Measurements from ENCODE around the gene SEPTIN5.
A peak's percentile ranks its signal among the peaks of the same experiment; 100 is the strongest.
"Not testable (repeated sequence)": the region's sequence is repeated elsewhere in the genome, so short reads cannot be mapped to it uniquely, and the experiment has no call there.

The SEPTIN5 gene

GRCh38 chr22:19694696-19695095, 19.6 kb upstream of the SEPTIN5 start:
- Histone ChIP-seq H3K9me3 (ENCODE audit: insufficient read depth, low read depth, low read length) (no peaks in the 10 kb centered on the region), H3K4me2 (ENCODE audit: low read length) (no peak overlapping the region), H3K79me1 (ENCODE audit: low read length) (no peaks in the 10 kb centered on the region), H3K23ac (ENCODE audit: low read length) (no peak overlapping the region), H3K4me3 (ENCODE audit: low read depth, low read length) (no peak overlapping the region), H3K27me3 (ENCODE audit: insufficient read depth, low read length) (no peaks in the 10 kb centered on the region), H4K12ac (ENCODE audit: low read depth, low read length) (no peak overlapping the region), H3K9ac (ENCODE audit: low read length) (no peak overlapping the region), H2AFZ (ENCODE audit: insufficient read depth, low read length, poor library complexity) (no peak overlapping the region), H3K14ac (ENCODE audit: low read length) (no peak overlapping the region), H2BK120ac (ENCODE audit: insufficient read depth, low read length, poor library complexity) (no peak overlapping the region), H3K36me3 (ENCODE audit: control insufficient read depth in 1 of 2, insufficient read depth in 2 of 2, low read length in 2 of 2) (no peaks in the 10 kb centered on the region), H3K79me2 (ENCODE audit: control insufficient read depth, insufficient read depth, low read length, poor library complexity) (no peaks in the 10 kb centered on the region), H4K91ac (ENCODE audit: low read depth, low read length) (no peak overlapping the region), H3K4ac (ENCODE audit: low read depth, low read length) (no peak overlapping the region), H3K18ac (ENCODE audit: low read length) (no peak overlapping the region), H2BK5ac (ENCODE audit: low read depth, low read length, poor library complexity) (no peak overlapping the region), H2BK12ac (ENCODE audit: low read length) (no peak overlapping the region), H4K8ac (ENCODE audit: low read depth, low read length) (no peak overlapping the region), H3K27ac (ENCODE audit: low read depth, low read length) (no peak overlapping the region), H2AK5ac (ENCODE audit: low read length) (no peak overlapping the region), H3K4me1 (ENCODE audit: control insufficient read depth in 1 of 2, insufficient read depth in 2 of 2, low read length in 2 of 2) (peaks cover 0 to 4% of the 10 kb centered on the region in 2 experiments)
- DNase-seq: peak; percentile 83 to 96
- WGBS (ENCODE audit: extremely low coverage, insufficient coverage, insufficient read length): no CpG with 5 or more reads among the region's 13 CpGs

- no peak overlapping the region for H3K4ac ChIP-seq (ENCODE audit: low read depth, low read length)
- peak; percentile 48 to 63 for DNase-seq
- no peaks in the 10 kb centered on the region for H3K27me3 ChIP-seq (ENCODE audit: insufficient read depth, low read length)
- peaks cover 0 to 2% of the 10 kb centered on the region in 2 experiments for H3K4me1 ChIP-seq (ENCODE audit: control insufficient read depth in 1 of 2, insufficient read depth in 2 of 2, low read length in 2 of 2)
- no peak overlapping the region for H3K4me2 ChIP-seq (ENCODE audit: low read length)
- H2AFZ ChIP-seq (ENCODE audit: insufficient read depth, low read length, poor library complexity): no peak overlapping the region
- no peak overlapping the region for H3K27ac ChIP-seq (ENCODE audit: low read depth, low read length)
- no peak overlapping the region for H3K18ac ChIP-seq (ENCODE audit: low read length)
- no peaks in the 10 kb centered on the region for H3K79me1 ChIP-seq (ENCODE audit: low read length)
- H2AK5ac ChIP-seq (ENCODE audit: low read length): no peak overlapping the region
- H3K23ac ChIP-seq (ENCODE audit: low read length): no peak overlapping the region
- no peak overlapping the region for H4K91ac ChIP-seq (ENCODE audit: low read depth, low read length)
- WGBS (ENCODE audit: extremely low coverage, insufficient coverage, insufficient read length): no CpG with 5 or more reads among the region's 2 CpGs
- no peaks in the 10 kb centered on the region for H3K36me3 ChIP-seq (ENCODE audit: control insufficient read depth in 1 of 2, insufficient read depth in 2 of 2, low read length in 2 of 2)
- no peak overlapping the region for H3K14ac ChIP-seq (ENCODE audit: low read length)
- no peaks in the 10 kb centered on the region for H3K9me3 ChIP-seq (ENCODE audit: insufficient read depth, low read depth, low read length)
- H3K4me3 ChIP-seq (ENCODE audit: low read depth, low read length): no peak overlapping the region
- H4K12ac ChIP-seq (ENCODE audit: low read depth, low read length): no peak overlapping the region
- no peak overlapping the region for H2BK5ac ChIP-seq (ENCODE audit: low read depth, low read length, poor library complexity)
- no peak overlapping the region for H3K9ac ChIP-seq (ENCODE audit: low read length)
- H2BK120ac ChIP-seq (ENCODE audit: insufficient read depth, low read length, poor library complexity): no peak overlapping the region
- H4K8ac ChIP-seq (ENCODE audit: low read depth, low read length): no peak overlapping the region
- H3K79me2 ChIP-seq (ENCODE audit: control insufficient read depth, insufficient read depth, low read length, poor library complexity): no peaks in the 10 kb centered on the region
- H2BK12ac ChIP-seq (ENCODE audit: low read length): no peak overlapping the region
These were observed 17.6 kb upstream of the SEPTIN5 start for GRCh38 chr22:19696504-19697276.

DNA sequence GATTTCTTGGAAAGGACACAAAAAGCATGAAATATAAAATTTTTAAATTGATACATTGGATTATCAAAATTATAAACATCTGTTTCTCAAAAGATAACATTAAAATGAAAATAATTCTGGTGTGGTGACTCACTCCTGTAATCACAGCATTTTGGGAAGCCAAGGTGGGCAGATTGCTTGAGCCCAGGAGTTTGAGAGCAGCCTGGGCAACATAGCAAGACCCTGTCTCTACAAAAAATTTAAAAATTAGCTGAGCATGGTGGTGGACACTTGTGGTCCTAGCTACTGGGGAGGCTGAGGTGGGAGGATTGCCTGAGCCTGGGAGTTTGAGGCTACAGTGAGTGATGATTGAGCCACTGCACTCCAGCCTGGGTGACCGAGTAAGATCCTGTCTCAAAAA, 16.4 kb upstream of the SEPTIN5 start:
- DNase-seq; H4K12ac ChIP-seq (ENCODE audit: low read depth, low read length); H3K36me3 ChIP-seq (ENCODE audit: control insufficient read depth in 1 of 2, insufficient read depth in 2 of 2, low read length in 2 of 2); H4K8ac ChIP-seq (ENCODE audit: low read depth, low read length); H3K9ac ChIP-seq (ENCODE audit: low read length); H2BK5ac ChIP-seq (ENCODE audit: low read depth, low read length, poor library complexity); H2BK120ac ChIP-seq (ENCODE audit: insufficient read depth, low read length, poor library complexity); H3K4me2 ChIP-seq (ENCODE audit: low read length); H3K27ac ChIP-seq (ENCODE audit: low read depth, low read length); H3K14ac ChIP-seq (ENCODE audit: low read length); H4K91ac ChIP-seq (ENCODE audit: low read depth, low read length); H3K79me1 ChIP-seq (ENCODE audit: low read length); H3K4me1 ChIP-seq (ENCODE audit: control insufficient read depth in 1 of 2, insufficient read depth in 2 of 2, low read length in 2 of 2); H3K18ac ChIP-seq (ENCODE audit: low read length); H3K4ac ChIP-seq (ENCODE audit: low read depth, low read length); H3K23ac ChIP-seq (ENCODE audit: low read length); H3K9me3 ChIP-seq (ENCODE audit: insufficient read depth, low read depth, low read length); H3K79me2 ChIP-seq (ENCODE audit: control insufficient read depth, insufficient read depth, low read length, poor library complexity); H2AFZ ChIP-seq (ENCODE audit: insufficient read depth, low read length, poor library complexity); H3K27me3 ChIP-seq (ENCODE audit: insufficient read depth, low read length); H3K4me3 ChIP-seq (ENCODE audit: low read depth, low read length); H2BK12ac ChIP-seq (ENCODE audit: low read length); H2AK5ac ChIP-seq (ENCODE audit: low read length): not testable (repeated sequence)
- no CpG with 5 or more reads among the region's 1 CpG for WGBS (ENCODE audit: extremely low coverage, insufficient coverage, insufficient read length)

DNA sequence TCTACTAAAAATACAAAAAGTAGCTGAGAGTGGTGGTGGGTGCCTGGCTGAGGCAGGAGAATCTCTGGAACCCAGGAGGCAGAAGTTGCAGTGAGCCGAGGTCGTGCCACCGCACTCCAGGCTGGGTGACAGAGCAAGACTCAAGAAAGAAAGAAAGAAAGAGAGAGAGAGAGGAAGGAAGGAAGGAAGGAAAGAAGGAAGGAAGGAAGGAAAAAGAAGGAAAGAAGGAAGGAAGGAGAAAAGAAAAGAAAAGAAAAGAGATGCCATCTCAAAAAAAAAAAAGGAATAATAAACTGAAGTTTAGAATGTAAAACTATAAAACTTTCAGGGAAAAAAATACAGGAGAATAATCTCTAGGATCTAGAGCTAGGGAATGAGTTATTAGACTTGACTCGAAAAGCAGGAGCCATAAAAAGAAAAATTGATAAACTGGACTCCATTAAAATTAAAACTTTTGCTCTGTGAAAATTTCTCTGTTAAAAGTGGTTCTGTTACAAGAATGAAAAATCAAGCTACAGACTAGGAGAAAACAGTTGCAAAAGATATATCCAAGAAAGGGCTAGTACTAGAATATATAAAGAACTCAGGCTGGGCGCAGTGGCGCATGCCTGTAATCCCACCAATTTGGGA, 13.4 kb upstream of the SEPTIN5 start:
- H4K12ac ChIP-seq (ENCODE audit: low read depth, low read length): no peak overlapping the region
- H3K18ac ChIP-seq (ENCODE audit: low read length): no peak overlapping the region
- H3K4me1 ChIP-seq (ENCODE audit: control insufficient read depth in 1 of 2, insufficient read depth in 2 of 2, low read length in 2 of 2): peaks cover 0 to 2% of the 10 kb centered on the region in 2 experiments
- H3K4ac ChIP-seq (ENCODE audit: low read depth, low read length): no peak overlapping the region
- H3K27me3 ChIP-seq (ENCODE audit: insufficient read depth, low read length): no peaks in the 10 kb centered on the region
- no peak overlapping the region for H2BK5ac ChIP-seq (ENCODE audit: low read depth, low read length, poor library complexity)
- no peak overlapping the region for H3K23ac ChIP-seq (ENCODE audit: low read length)
- H3K9ac ChIP-seq (ENCODE audit: low read length): no peak overlapping the region
- H3K9me3 ChIP-seq (ENCODE audit: insufficient read depth, low read depth, low read length): no peaks in the 10 kb centered on the region
- H3K4me3 ChIP-seq (ENCODE audit: low read depth, low read length): no peak overlapping the region
- H3K79me2 ChIP-seq (ENCODE audit: control insufficient read depth, insufficient read depth, low read length, poor library complexity): no peaks in the 10 kb centered on the region
- no peaks in the 10 kb centered on the region for H3K79me1 ChIP-seq (ENCODE audit: low read length)
- no peak overlapping the region for H4K91ac ChIP-seq (ENCODE audit: low read depth, low read length)
- no peak overlapping the region for H2BK120ac ChIP-seq (ENCODE audit: insufficient read depth, low read length, poor library complexity)
- no peak overlapping the region for H3K27ac ChIP-seq (ENCODE audit: low read depth, low read length)
- H3K14ac ChIP-seq (ENCODE audit: low read length): no peak overlapping the region
- H2AK5ac ChIP-seq (ENCODE audit: low read length): no peak overlapping the region
- H3K4me2 ChIP-seq (ENCODE audit: low read length): no peak overlapping the region
- no peak overlapping the region for H4K8ac ChIP-seq (ENCODE audit: low read depth, low read length)
- H2AFZ ChIP-seq (ENCODE audit: insufficient read depth, low read length, poor library complexity): no peak overlapping the region
- WGBS (ENCODE audit: extremely low coverage, insufficient coverage, insufficient read length): no CpG with 5 or more reads among the region's 6 CpGs
- H3K36me3 ChIP-seq (ENCODE audit: control insufficient read depth in 1 of 2, insufficient read depth in 2 of 2, low read length in 2 of 2): no peaks in the 10 kb centered on the region
- DNase-seq: no peak
- H2BK12ac ChIP-seq (ENCODE audit: low read length): no peak overlapping the region

All from trophoblast cell (in vitro differentiated cells and primary cell).